Measurements from ENCODE around the gene PPBP. TPM values are rescaled to one million over a fixed set of nuclear protein-coding genes. Genes with fewer than 3 reads are reported as not detected.
A peak's percentile ranks its signal among the peaks of the same experiment; 100 is the strongest.

The PPBP gene
- total and polyA plus RNA-seq, 4 donors: 2.6 to 17.8 (median 6.2) TPM

DNA sequence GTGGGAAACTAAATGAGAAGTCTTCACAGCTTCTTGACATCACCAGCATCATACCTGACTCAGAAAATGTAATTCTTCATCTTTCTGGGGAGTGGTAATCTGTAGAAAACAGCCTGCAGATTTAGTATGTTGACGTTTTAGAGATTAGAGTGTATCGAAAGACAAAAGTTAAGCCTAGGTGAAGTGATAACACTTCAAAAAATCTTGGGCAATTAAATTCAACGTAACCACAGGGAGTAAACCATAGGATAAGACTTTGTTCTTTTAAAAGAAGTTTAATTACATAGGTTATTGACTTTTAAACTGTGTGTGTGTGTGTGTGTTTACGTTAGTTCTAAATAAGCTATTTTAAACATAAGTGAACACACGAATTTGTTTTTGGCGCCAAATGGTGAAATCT, 12.3 kb upstream of the PPBP start:
- WGBS (ENCODE audit: insufficient coverage): 93% methylated on average over 2 of the region's 6 CpGs
- Histone ChIP-seq H3K36me3 (ENCODE audit: control insufficient read depth, insufficient read depth, low read length) (no peaks in the 10 kb centered on the region), H3K27ac (ENCODE audit: low read depth, low read length) (no peak overlapping the region), H3K4me1 (ENCODE audit: control insufficient read depth, insufficient read depth, low read length) (peaks cover 11% of the 10 kb centered on the region), H3K9me3 (ENCODE audit: control insufficient read depth, insufficient read depth, low read length) (no peaks in the 10 kb centered on the region), H3K4me3 (ENCODE audit: low read depth, low read length) (no peak overlapping the region), H3K27me3 (ENCODE audit: control insufficient read depth, insufficient read depth, low read length) (peaks cover 6% of the 10 kb centered on the region)
- no peak for DNase-seq (ENCODE audit: low read depth in 4 of 6, low spot score in 6 of 6)

DNA sequence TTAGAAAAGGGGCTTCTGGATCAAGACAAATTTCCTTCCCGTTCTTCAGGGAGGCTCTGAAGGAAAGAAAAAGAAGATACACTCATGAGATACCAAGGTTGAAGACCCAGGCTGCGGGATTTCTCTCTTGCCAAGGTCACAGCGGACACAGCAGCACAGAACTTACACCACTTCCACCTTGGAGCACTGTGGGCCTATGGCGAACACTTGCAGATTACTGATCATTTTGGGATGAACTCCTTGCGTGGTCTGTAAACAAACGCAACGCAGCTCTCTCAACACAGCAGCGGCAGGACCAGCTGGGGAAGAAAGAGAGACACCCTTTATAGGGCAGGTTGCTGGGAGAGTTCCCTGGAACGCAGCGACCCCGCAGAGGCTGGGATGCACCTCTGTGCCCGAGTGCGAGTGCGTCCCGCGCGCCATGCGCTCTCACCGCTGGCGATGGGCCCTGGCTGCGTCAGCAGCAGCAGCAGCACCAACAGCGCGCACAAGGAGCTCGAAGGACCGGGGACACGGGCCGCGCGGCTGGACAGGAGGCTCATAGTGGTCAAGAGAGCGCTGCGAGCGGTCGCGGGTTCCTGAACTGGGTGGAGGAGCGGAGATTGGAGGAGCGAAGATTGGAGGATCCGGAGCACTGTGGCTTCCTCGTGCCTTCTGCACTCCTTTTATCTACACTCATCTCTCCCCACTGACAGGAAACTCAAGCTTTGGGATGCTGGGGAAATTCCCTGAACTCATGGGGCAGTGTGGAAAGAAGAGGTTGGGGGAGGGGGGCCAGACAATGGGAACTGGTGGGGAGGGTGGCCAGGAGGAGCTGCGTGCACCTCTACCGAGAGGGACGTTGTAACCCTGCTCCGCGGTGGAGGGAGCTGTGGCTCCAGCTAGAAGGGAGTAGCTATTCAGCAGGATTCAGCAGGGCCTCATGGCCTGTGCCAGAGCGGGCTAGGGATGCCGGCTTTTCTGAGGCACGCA, 10.3 kb upstream of the PPBP start, which contains the start of gene CXCL5:
CXCL5 (minus strand) TSS at position 638 of the 972 bp plus-strand sequence; CDS start at position 542, 96 bp downstream.
- whole genome bisulfite sequencing (ENCODE audit: insufficient coverage): 1% methylated on average over 33 of the region's 46 CpGs
- peak in 3 of 6 donors; percentile 28 to 72 (median 64) for DNase-seq (ENCODE audit: low read depth in 4 of 6, low spot score in 6 of 6)
- peaks cover 11% of the 10 kb centered on the region for H3K4me1 ChIP-seq (ENCODE audit: control insufficient read depth, insufficient read depth, low read length)
- no peaks in the 10 kb centered on the region for H3K9me3 ChIP-seq (ENCODE audit: control insufficient read depth, insufficient read depth, low read length)
- H3K27ac ChIP-seq (ENCODE audit: low read depth, low read length): no peak within 1 kb of the TSS
- H3K27me3 ChIP-seq (ENCODE audit: control insufficient read depth, insufficient read depth, low read length): peaks cover 6% of the 10 kb centered on the region
- no peaks in the 10 kb centered on the region for H3K36me3 ChIP-seq (ENCODE audit: control insufficient read depth, insufficient read depth, low read length)
- peak within 1 kb of the TSS; percentile 45 for H3K4me3 ChIP-seq (ENCODE audit: low read depth, low read length)

DNA sequence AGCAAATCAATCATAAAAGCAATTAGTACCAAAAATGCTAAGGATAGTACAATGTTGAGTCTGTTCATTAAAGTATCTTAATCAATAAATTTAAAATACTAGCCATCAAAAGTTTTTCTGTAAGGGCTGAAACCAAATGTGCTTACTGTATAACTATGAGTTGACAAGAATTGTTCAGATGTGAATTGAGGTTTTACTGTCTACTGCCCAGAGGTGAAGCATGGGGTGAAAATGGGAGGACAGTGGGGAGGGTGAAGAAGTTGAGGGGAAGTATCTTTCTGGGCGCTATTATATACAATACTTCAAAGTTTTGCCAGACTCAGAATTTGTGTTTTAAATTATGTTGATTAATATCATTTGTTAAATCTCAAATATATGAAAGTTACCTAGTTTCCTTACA, 4.1 kb upstream of the PPBP start:
- H3K9me3 ChIP-seq (ENCODE audit: control insufficient read depth, insufficient read depth, low read length): no peaks in the 10 kb centered on the region
- no CpG with 5 or more reads among the region's 1 CpG for WGBS (ENCODE audit: insufficient coverage)
- H3K4me3 ChIP-seq (ENCODE audit: low read depth, low read length): no peak overlapping the region
- no peaks in the 10 kb centered on the region for H3K4me1 ChIP-seq (ENCODE audit: control insufficient read depth, insufficient read depth, low read length)
- no peaks in the 10 kb centered on the region for H3K36me3 ChIP-seq (ENCODE audit: control insufficient read depth, insufficient read depth, low read length)
- DNase-seq (ENCODE audit: low read depth in 4 of 6, low spot score in 6 of 6): no peak
- no peak overlapping the region for H3K27ac ChIP-seq (ENCODE audit: low read depth, low read length)
- no peaks in the 10 kb centered on the region for H3K27me3 ChIP-seq (ENCODE audit: control insufficient read depth, insufficient read depth, low read length)

DNA sequence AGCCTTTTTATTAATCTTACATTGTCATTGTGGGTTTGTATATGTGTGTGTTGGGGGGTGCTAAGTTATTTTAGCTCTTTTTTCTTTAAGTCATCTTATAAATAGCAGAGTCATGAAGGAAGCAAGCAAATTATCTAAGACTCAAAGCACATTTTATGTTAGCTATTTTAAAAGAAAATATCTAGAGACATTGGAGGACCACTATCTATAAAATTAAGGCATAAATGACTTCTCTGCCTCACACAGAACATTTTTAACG, 3.7 kb upstream of the PPBP start:
- Histone ChIP-seq H3K27me3 (ENCODE audit: control insufficient read depth, insufficient read depth, low read length) (no peaks in the 10 kb centered on the region), H3K27ac (ENCODE audit: low read depth, low read length) (no peak overlapping the region), H3K4me3 (ENCODE audit: low read depth, low read length) (no peak overlapping the region), H3K9me3 (ENCODE audit: control insufficient read depth, insufficient read depth, low read length) (no peaks in the 10 kb centered on the region), H3K36me3 (ENCODE audit: control insufficient read depth, insufficient read depth, low read length) (no peaks in the 10 kb centered on the region), H3K4me1 (ENCODE audit: control insufficient read depth, insufficient read depth, low read length) (no peaks in the 10 kb centered on the region)
- no CpG with 5 or more reads among the region's 1 CpG for WGBS (ENCODE audit: insufficient coverage)
- DNase-seq (ENCODE audit: low read depth in 4 of 6, low spot score in 6 of 6): no peak

- no CpG with 5 or more reads among the region's 9 CpGs for WGBS (ENCODE audit: insufficient coverage)
- no peak overlapping the region for H3K27ac ChIP-seq (ENCODE audit: low read depth, low read length)
- no peaks in the 10 kb centered on the region for H3K9me3 ChIP-seq (ENCODE audit: control insufficient read depth, insufficient read depth, low read length)
- DNase-seq (ENCODE audit: low read depth in 4 of 6, low spot score in 6 of 6): no peak
- H3K4me1 ChIP-seq (ENCODE audit: control insufficient read depth, insufficient read depth, low read length): no peaks in the 10 kb centered on the region
- H3K27me3 ChIP-seq (ENCODE audit: control insufficient read depth, insufficient read depth, low read length): no peaks in the 10 kb centered on the region
- H3K4me3 ChIP-seq (ENCODE audit: low read depth, low read length): no peak overlapping the region
- H3K36me3 ChIP-seq (ENCODE audit: control insufficient read depth, insufficient read depth, low read length): no peaks in the 10 kb centered on the region
These were observed 3.2 kb upstream of the PPBP start for GRCh38 chr4:73990988-73991741.

DNA sequence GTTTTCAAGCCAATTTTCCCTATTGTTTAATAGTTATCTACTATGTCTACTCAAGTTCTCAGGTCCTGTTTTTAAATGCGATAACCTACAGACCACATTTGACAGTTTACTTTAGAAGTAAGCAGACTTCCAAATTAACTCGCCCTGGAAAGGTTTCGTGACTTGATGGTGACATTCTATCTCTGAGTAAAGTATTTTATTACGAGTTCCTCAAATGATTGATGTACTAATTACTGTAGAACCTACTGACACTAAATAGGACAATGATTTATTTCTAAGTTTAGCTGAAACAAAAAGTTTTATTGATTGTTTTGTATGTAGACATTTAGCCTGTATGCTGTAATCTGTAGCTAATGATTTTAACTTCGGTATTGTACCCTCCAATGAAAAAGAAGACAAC, 1.9 kb upstream of the PPBP start:
- Histone ChIP-seq H3K36me3 (ENCODE audit: control insufficient read depth, insufficient read depth, low read length) (no peaks in the 10 kb centered on the region), H3K27ac (ENCODE audit: low read depth, low read length) (no peak overlapping the region), H3K27me3 (ENCODE audit: control insufficient read depth, insufficient read depth, low read length) (no peaks in the 10 kb centered on the region), H3K9me3 (ENCODE audit: control insufficient read depth, insufficient read depth, low read length) (no peaks in the 10 kb centered on the region), H3K4me3 (ENCODE audit: low read depth, low read length) (no peak overlapping the region), H3K4me1 (ENCODE audit: control insufficient read depth, insufficient read depth, low read length) (no peaks in the 10 kb centered on the region)
- DNase-seq (ENCODE audit: low read depth in 4 of 6, low spot score in 6 of 6): no peak
- WGBS (ENCODE audit: insufficient coverage): no CpG with 5 or more reads among the region's 5 CpGs

- H3K9me3 ChIP-seq (ENCODE audit: control insufficient read depth, insufficient read depth, low read length): no peaks in the 10 kb centered on the region
- 100% methylated on average over 1 of the region's 3 CpGs for WGBS (ENCODE audit: insufficient coverage)
These were observed 1.0 kb upstream of the PPBP start for GRCh38 chr4:73989031-73989430.

DNA sequence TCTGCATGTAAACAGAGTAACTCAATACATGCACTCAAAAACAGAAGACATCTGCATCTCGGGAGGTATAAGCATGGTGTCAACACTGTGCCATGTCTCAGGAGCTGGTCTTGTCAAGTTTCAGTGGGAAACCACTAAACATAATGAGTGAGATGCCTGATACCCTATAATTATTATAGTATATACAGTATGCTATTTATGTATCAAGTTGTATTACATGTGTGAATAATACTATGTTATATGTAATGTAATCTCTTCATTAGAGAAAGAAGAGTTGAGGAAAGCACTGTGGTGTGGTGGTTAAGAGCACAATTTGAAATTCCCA, 2.5 kb downstream of the PPBP start:
- Histone ChIP-seq H3K4me1 (ENCODE audit: control insufficient read depth, insufficient read depth, low read length) (peaks cover 4% of the 10 kb centered on the region), H3K36me3 (ENCODE audit: control insufficient read depth, insufficient read depth, low read length) (no peaks in the 10 kb centered on the region), H3K9me3 (ENCODE audit: control insufficient read depth, insufficient read depth, low read length) (no peaks in the 10 kb centered on the region), H3K27ac (ENCODE audit: low read depth, low read length) (no peak overlapping the region), H3K4me3 (ENCODE audit: low read depth, low read length) (no peak overlapping the region), H3K27me3 (ENCODE audit: control insufficient read depth, insufficient read depth, low read length) (no peaks in the 10 kb centered on the region)
- WGBS (ENCODE audit: insufficient coverage): no CpG with 5 or more reads among the region's 1 CpG
- DNase-seq (ENCODE audit: low read depth in 4 of 6, low spot score in 6 of 6): no peak

More at GRCh38 chr4:73989031-73989430, 1.0 kb upstream of the PPBP start:
- Histone ChIP-seq H3K4me1 (ENCODE audit: control insufficient read depth, insufficient read depth, low read length) (no peaks in the 10 kb centered on the region), H3K4me3 (ENCODE audit: low read depth, low read length) (no peak overlapping the region), H3K27ac (ENCODE audit: low read depth, low read length) (no peak overlapping the region), H3K36me3 (ENCODE audit: control insufficient read depth, insufficient read depth, low read length) (no peaks in the 10 kb centered on the region), H3K27me3 (ENCODE audit: control insufficient read depth, insufficient read depth, low read length) (no peaks in the 10 kb centered on the region)
- DNase-seq (ENCODE audit: low read depth in 4 of 6, low spot score in 6 of 6): no peak

GRCh38 chr4:73984736-73985527, 3.1 kb downstream of the PPBP start:
- no peak for DNase-seq (ENCODE audit: low read depth in 4 of 6, low spot score in 6 of 6)
- Histone ChIP-seq H3K36me3 (ENCODE audit: control insufficient read depth, insufficient read depth, low read length) (no peaks in the 10 kb centered on the region), H3K27me3 (ENCODE audit: control insufficient read depth, insufficient read depth, low read length) (no peaks in the 10 kb centered on the region), H3K4me1 (ENCODE audit: control insufficient read depth, insufficient read depth, low read length) (peaks cover 4% of the 10 kb centered on the region), H3K9me3 (ENCODE audit: control insufficient read depth, insufficient read depth, low read length) (no peaks in the 10 kb centered on the region), H3K27ac (ENCODE audit: low read depth, low read length) (no peak overlapping the region), H3K4me3 (ENCODE audit: low read depth, low read length) (no peak overlapping the region)
- 60% methylated on average over 2 of the region's 4 CpGs for WGBS (ENCODE audit: insufficient coverage)

All from spinal cord (tissue), 10 donors.